ENCODE measurements around the gene GBP3. TPM values are rescaled to one million over a fixed set of nuclear protein-coding genes. Genes with fewer than 3 reads are reported as not detected.

GBP3 gene
- total RNA-seq = 39.9 and 47.0 TPM in 2 replicates

GRCh38 chr1:89022167-89022959 is at the start of gene GBP3:
Gene GBP3, minus strand, starts transcription at chr1:89022866. Its CDS starts 2,145 bp downstream, at chr1:89020721.

GRCh38 chr1:89065079-89065868 is 42.6 kb upstream of the GBP3 start, which contains the start of gene GBP1:
Gene GBP1, minus strand, starts transcription at chr1:89065208. Its CDS starts 1,974 bp downstream, at chr1:89063234.

Other genes starting within 250 kb of the GBP3 start
- 19.7 and 28.2 TPM in 2 replicates for gene GTF2B, start 131.3 kb downstream of the GBP3 start, total RNA-seq
- 21.0 and 23.2 TPM in 2 replicates for gene KYAT3, start 30.2 kb downstream of the GBP3 start, total RNA-seq
- gene RBMXL1, start 30.2 kb downstream of the GBP3 start, total RNA-seq = 8.1 and 10.1 TPM in 2 replicates
- 50.2 and 54.7 TPM in 2 replicates for gene GBP1, start 42.3 kb upstream of the GBP3 start, total RNA-seq
- gene GBP2, start 103.2 kb upstream of the GBP3 start, total RNA-seq = 27.1 and 30.9 TPM in 2 replicates
- not detected in 2 replicates for gene GBP7, start 153.1 kb upstream of the GBP3 start, total RNA-seq
- gene GBP4, start 176.1 kb upstream of the GBP3 start, total RNA-seq = 22.5 and 22.8 TPM in 2 replicates
- gene GBP5, start 250.0 kb upstream of the GBP3 start, total RNA-seq = 0.27 and 0.84 TPM in 2 replicates

Measured in mammary microvascular endothelial cell (primary cell).